ENCODE measurements around the gene SPINT4. TPM values are rescaled to one million over a fixed set of nuclear protein-coding genes. Genes with fewer than 3 reads are reported as not detected.
A peak's percentile ranks its signal among the peaks of the same experiment; 100 is the strongest.
"Not testable (repeated sequence)": the region's sequence is repeated elsewhere in the genome, so short reads cannot be mapped to it uniquely, and the experiment has no call there.

Gene SPINT4
- total and polyA plus RNA-seq, 2 experiments from 2014 or later: not detected

- H3K9me3 Mint-ChIP-seq; H3K79me2 ChIP-seq (replicated peaks; ENCODE audit: insufficient read depth); H3K9me2 ChIP-seq (ENCODE audit: insufficient read depth); H3K36me3 ChIP-seq (ENCODE audit: insufficient read depth); H3K27me3 Mint-ChIP-seq (ENCODE audit: insufficient read depth, low read depth, poor library complexity); H4K20me1 ChIP-seq (replicated peaks; ENCODE audit: insufficient read depth); H3K27me3 ChIP-seq (ENCODE audit: insufficient read depth); H2AFZ ChIP-seq; H3K36me3 Mint-ChIP-seq (ENCODE audit: low read depth); H3K27ac Mint-ChIP-seq: not testable (repeated sequence)
- ATAC-seq: peak; percentile 39
- H3K4me1 Mint-ChIP-seq: peaks cover 22% of the 10 kb centered on the region; the same call in 2 of the 3 replicates
- peak; percentile 23 for DNase-seq (ENCODE audit: low spot score)
- TF ChIP-seq NANOG (IDR thresholded peaks at IDR 0.05; ENCODE audit: borderline replicate concordance) (peak; percentile 86), CREB1 (CRISPR knock-in tag; IDR thresholded peaks at IDR 0.05; ENCODE audit: low read depth) (peak; percentile 47; the same call in 1 of the 2 replicates)
- peak overlapping the region; percentile 98 for H3K27ac ChIP-seq (ENCODE audit: low read depth)
- H3K4me1 ChIP-seq (ENCODE audit: insufficient read depth): peaks cover 34% of the 10 kb centered on the region
- peaks cover 12% of the 10 kb centered on the region for H3F3A ChIP-seq (replicated peaks; ENCODE audit: low read depth)
- H3K4me2 ChIP-seq: peak overlapping the region; percentile 29; the same call in 1 of the 2 replicates
- H3K4me3 ChIP-seq: peak overlapping the region; percentile 23; the same call in 1 of the 2 replicates
- H3K4me3 Mint-ChIP-seq: peak overlapping the region; percentile 48
These were observed 42.6 kb downstream of the SPINT4 start for GRCh38 chr20:45764618-45765282.

DNA sequence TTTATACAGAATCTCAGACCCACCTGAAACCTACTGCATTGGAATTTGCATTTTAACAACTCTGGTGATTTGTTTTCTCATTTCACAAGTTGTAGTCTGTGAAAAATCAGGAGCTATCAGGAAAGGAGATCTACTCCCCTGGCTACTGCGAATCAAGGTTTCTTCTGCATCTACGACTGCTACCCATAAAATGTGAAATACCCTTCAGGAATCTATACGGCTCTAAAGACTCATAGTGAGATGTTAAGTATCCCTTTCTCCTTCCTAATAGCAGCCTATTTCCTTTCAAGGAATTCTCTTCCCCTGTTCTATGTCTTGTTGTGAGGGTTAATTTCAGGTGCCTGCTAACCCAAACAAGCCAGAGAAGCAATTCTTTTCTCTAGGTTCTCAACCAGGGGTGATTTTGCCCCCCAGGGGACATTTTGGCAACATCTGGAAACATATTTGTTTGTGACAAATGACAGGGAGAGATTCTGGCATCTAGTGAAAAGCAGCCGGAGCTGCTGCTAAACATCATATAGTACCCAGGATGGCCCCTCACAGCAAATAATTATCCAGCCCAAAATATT is 43.2 kb downstream of the SPINT4 start:
- Histone ChIP-seq H3K27me3 (ENCODE audit: insufficient read depth) (no peaks in the 10 kb centered on the region), H2AFZ (no peak overlapping the region), H3K79me2 (replicated peaks; ENCODE audit: insufficient read depth) (no peaks in the 10 kb centered on the region), H3K36me3 (ENCODE audit: insufficient read depth) (no peaks in the 10 kb centered on the region), H4K20me1 (replicated peaks; ENCODE audit: insufficient read depth) (no peaks in the 10 kb centered on the region), H3K9me2 (ENCODE audit: insufficient read depth) (no peaks in the 10 kb centered on the region; the same call in 1 of the 2 replicates), H3K4me1 (ENCODE audit: insufficient read depth) (peaks cover 34% of the 10 kb centered on the region), H3F3A (replicated peaks; ENCODE audit: low read depth) (peaks cover 12% of the 10 kb centered on the region), H3K27ac (ENCODE audit: low read depth) (peak overlapping the region; percentile 98), H3K4me3 (peak overlapping the region; percentile 23), H3K4me2 (peak overlapping the region; percentile 53)
- Mint-ChIP-seq H3K36me3 (ENCODE audit: low read depth) (no peaks in the 10 kb centered on the region; the same call in 2 of the 3 replicates), H3K4me1 (peaks cover 22% of the 10 kb centered on the region; the same call in 2 of the 3 replicates), H3K9me3 (no peaks in the 10 kb centered on the region), H3K27me3 (ENCODE audit: insufficient read depth, low read depth, poor library complexity) (peaks cover 8% of the 10 kb centered on the region), H3K27ac (no peak overlapping the region), H3K4me3 (peak overlapping the region; percentile 48)
- ATAC-seq (peak; percentile 94), DNase-seq (ENCODE audit: low spot score) (peak; percentile 62)
- TF ChIP-seq, protein P1, sequence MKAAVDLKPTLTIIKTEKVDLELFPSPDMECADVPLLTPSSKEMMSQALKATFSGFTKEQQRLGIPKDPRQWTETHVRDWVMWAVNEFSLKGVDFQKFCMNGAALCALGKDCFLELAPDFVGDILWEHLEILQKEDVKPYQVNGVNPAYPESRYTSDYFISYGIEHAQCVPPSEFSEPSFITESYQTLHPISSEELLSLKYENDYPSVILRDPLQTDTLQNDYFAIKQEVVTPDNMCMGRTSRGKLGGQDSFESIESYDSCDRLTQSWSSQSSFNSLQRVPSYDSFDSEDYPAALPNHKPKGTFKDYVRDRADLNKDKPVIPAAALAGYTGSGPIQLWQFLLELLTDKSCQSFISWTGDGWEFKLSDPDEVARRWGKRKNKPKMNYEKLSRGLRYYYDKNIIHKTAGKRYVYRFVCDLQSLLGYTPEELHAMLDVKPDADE (IDR thresholded peaks at IDR 0.05): 0 out of 2 replicates have a peak, but pooled peaks have one; percentile 24
- TF ChIP-seq EZH2phosphoT487 (IDR thresholded peaks at IDR 0.05; ENCODE audit: unreplicated experiment) (no peak), CREB1 (CRISPR knock-in tag; IDR thresholded peaks at IDR 0.05; ENCODE audit: low read depth) (no peak), ZNF114 (CRISPR knock-in tag; IDR thresholded peaks at IDR 0.05) (no peak), NANOG (IDR thresholded peaks at IDR 0.05; ENCODE audit: borderline replicate concordance) (peak; percentile 93), STAT1 (IDR thresholded peaks at IDR 0.05; ENCODE audit: unreplicated experiment) (no peak), POLR2AphosphoS5 (IDR thresholded peaks at IDR 0.05; ENCODE audit: low read depth) (no peak), ZNF331 (CRISPR knock-in tag; IDR thresholded peaks at IDR 0.05; ENCODE audit: low read depth) (no peak)
- TF ChIP-seq, protein P2, sequence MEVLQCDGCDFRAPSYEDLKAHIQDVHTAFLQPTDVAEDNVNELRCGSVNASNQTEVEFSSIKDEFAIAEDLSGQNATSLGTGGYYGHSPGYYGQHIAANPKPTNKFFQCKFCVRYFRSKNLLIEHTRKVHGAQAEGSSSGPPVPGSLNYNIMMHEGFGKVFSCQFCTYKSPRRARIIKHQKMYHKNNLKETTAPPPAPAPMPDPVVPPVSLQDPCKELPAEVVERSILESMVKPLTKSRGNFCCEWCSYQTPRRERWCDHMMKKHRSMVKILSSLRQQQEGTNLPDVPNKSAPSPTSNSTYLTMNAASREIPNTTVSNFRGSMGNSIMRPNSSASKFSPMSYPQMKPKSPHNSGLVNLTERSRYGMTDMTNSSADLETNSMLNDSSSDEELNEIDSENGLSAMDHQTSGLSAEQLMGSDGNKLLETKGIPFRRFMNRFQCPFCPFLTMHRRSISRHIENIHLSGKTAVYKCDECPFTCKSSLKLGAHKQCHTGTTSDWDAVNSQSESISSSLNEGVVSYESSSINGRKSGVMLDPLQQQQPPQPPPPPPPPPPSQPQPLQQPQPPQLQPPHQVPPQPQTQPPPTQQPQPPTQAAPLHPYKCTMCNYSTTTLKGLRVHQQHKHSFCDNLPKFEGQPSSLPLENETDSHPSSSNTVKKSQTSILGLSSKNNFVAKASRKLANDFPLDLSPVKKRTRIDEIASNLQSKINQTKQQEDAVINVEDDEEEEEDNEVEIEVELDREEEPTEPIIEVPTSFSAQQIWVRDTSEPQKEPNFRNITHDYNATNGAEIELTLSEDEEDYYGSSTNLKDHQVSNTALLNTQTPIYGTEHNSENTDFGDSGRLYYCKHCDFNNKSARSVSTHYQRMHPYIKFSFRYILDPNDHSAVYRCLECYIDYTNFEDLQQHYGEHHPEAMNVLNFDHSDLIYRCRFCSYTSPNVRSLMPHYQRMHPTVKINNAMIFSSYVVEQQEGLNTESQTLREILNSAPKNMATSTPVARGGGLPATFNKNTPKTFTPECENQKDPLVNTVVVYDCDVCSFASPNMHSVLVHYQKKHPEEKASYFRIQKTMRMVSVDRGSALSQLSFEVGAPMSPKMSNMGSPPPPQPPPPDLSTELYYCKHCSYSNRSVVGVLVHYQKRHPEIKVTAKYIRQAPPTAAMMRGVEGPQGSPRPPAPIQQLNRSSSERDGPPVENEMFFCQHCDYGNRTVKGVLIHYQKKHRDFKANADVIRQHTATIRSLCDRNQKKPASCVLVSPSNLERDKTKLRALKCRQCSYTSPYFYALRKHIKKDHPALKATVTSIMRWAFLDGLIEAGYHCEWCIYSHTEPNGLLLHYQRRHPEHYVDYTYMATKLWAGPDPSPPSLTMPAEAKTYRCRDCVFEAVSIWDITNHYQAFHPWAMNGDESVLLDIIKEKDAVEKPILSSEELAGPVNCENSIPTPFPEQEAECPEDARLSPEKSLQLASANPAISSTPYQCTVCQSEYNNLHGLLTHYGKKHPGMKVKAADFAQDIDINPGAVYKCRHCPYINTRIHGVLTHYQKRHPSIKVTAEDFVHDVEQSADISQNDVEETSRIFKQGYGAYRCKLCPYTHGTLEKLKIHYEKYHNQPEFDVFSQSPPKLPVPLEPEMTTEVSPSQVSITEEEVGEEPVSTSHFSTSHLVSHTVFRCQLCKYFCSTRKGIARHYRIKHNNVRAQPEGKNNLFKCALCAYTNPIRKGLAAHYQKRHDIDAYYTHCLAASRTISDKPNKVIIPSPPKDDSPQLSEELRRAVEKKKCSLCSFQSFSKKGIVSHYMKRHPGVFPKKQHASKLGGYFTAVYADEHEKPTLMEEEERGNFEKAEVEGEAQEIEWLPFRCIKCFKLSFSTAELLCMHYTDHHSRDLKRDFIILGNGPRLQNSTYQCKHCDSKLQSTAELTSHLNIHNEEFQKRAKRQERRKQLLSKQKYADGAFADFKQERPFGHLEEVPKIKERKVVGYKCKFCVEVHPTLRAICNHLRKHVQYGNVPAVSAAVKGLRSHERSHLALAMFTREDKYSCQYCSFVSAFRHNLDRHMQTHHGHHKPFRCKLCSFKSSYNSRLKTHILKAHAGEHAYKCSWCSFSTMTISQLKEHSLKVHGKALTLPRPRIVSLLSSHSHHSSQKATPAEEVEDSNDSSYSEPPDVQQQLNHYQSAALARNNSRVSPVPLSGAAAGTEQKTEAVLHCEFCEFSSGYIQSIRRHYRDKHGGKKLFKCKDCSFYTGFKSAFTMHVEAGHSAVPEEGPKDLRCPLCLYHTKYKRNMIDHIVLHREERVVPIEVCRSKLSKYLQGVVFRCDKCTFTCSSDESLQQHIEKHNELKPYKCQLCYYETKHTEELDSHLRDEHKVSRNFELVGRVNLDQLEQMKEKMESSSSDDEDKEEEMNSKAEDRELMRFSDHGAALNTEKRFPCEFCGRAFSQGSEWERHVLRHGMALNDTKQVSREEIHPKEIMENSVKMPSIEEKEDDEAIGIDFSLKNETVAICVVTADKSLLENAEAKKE (CRISPR knock-in tag; IDR thresholded peaks at IDR 0.05): peak; percentile 33; the same call in 1 of the 2 replicates
